ENCODE results near the gene SEC24B. TPM values are rescaled to one million over a fixed set of nuclear protein-coding genes. Genes with fewer than 3 reads are reported as not detected.

SEC24B gene
- total RNA-seq, 1 experiment from 2014 or later = 29.0 TPM

GRCh38 chr4:109408711-109409110 lies 24.9 kb upstream of the SEC24B start:
- Mint-ChIP-seq H3K36me3 (ENCODE audit: insufficient read depth, unreplicated experiment) (no peaks in the 10 kb centered on the region), H3K27ac (ENCODE audit: unreplicated experiment) (no peak overlapping the region), H3K27me3 (ENCODE audit: insufficient read depth, unreplicated experiment) (peaks cover 6% of the 10 kb centered on the region), H3K4me3 (ENCODE audit: unreplicated experiment) (no peak overlapping the region), H3K4me1 (ENCODE audit: low read depth, unreplicated experiment) (no peaks in the 10 kb centered on the region), H3K9me3 (ENCODE audit: unreplicated experiment) (no peaks in the 10 kb centered on the region)
- no peak overlapping the region for H3K4me3 ChIP-seq (ENCODE audit: low read depth, low read length)
- no peaks in the 10 kb centered on the region for H3K36me3 ChIP-seq (ENCODE audit: control insufficient read depth, insufficient read depth, low read length)
- CTCF ChIA-PET = no interaction called here
- TF ChIP-seq CTCF (IDR thresholded peaks at IDR 0.05; ENCODE audit: insufficient read depth in 1 of 2, low read depth in 1 of 2, low read length in 1 of 2, severe bottlenecking in 1 of 2, unreplicated experiment in 1 of 2) = no peak
- no peaks in the 10 kb centered on the region for H3K9me3 ChIP-seq
- no TSS peak for BruUV-seq (replicated peaks)
- intact Hi-C loops (cut with micrococcal nuclease; ENCODE audit: unreplicated experiment) = no loop called here
- POLR2A ChIA-PET = no interaction called here
- DNase-seq = no peak
- H3K4me1 ChIP-seq = no peaks in the 10 kb centered on the region
- no peaks in the 10 kb centered on the region for H3K27me3 ChIP-seq (replicated peaks; ENCODE audit: control insufficient read depth, insufficient read depth, low read length)

- POLR2A ChIA-PET = no interaction called here
- Histone ChIP-seq H3K4me3 (ENCODE audit: low read depth, low read length) (no peak overlapping the region), H3K36me3 (ENCODE audit: control insufficient read depth, insufficient read depth, low read length) (no peaks in the 10 kb centered on the region), H3K9me3 (no peaks in the 10 kb centered on the region), H3K4me1 (no peaks in the 10 kb centered on the region), H3K27me3 (replicated peaks; ENCODE audit: control insufficient read depth, insufficient read depth, low read length) (no peaks in the 10 kb centered on the region)
- CTCF ChIA-PET = no interaction called here
- Mint-ChIP-seq H3K4me3 (ENCODE audit: unreplicated experiment) (no peak overlapping the region), H3K27ac (ENCODE audit: unreplicated experiment) (no peak overlapping the region), H3K4me1 (ENCODE audit: low read depth, unreplicated experiment) (no peaks in the 10 kb centered on the region), H3K36me3 (ENCODE audit: insufficient read depth, unreplicated experiment) (no peaks in the 10 kb centered on the region), H3K27me3 (ENCODE audit: insufficient read depth, unreplicated experiment) (peaks cover 5% of the 10 kb centered on the region), H3K9me3 (ENCODE audit: unreplicated experiment) (no peaks in the 10 kb centered on the region)
- DNase-seq = no peak
- no peak for TF ChIP-seq CTCF (IDR thresholded peaks at IDR 0.05; ENCODE audit: insufficient read depth in 1 of 2, low read depth in 1 of 2, low read length in 1 of 2, severe bottlenecking in 1 of 2, unreplicated experiment in 1 of 2)
- no TSS peak for BruUV-seq (replicated peaks)
- intact Hi-C loops (cut with micrococcal nuclease; ENCODE audit: unreplicated experiment) = no loop called here
Measured at GRCh38 chr4:109410226-109410625, 23.4 kb upstream of the SEC24B start.

- intact Hi-C loops (cut with micrococcal nuclease; ENCODE audit: unreplicated experiment) = no loop called here
- no peak for TF ChIP-seq CTCF (IDR thresholded peaks at IDR 0.05; ENCODE audit: insufficient read depth in 1 of 2, low read depth in 1 of 2, low read length in 1 of 2, severe bottlenecking in 1 of 2, unreplicated experiment in 1 of 2)
- BruUV-seq (replicated peaks) = no TSS peak
- Histone ChIP-seq H3K36me3 (ENCODE audit: control insufficient read depth, insufficient read depth, low read length) (no peaks in the 10 kb centered on the region), H3K4me1 (no peaks in the 10 kb centered on the region), H3K9me3 (no peaks in the 10 kb centered on the region), H3K4me3 (ENCODE audit: low read depth, low read length) (no peak overlapping the region), H3K27me3 (replicated peaks; ENCODE audit: control insufficient read depth, insufficient read depth, low read length) (no peaks in the 10 kb centered on the region)
- H3K4me1 Mint-ChIP-seq (ENCODE audit: low read depth, unreplicated experiment) = no peaks in the 10 kb centered on the region
- H3K27me3 Mint-ChIP-seq (ENCODE audit: insufficient read depth, unreplicated experiment) = peaks cover 5% of the 10 kb centered on the region
- no peaks in the 10 kb centered on the region for H3K9me3 Mint-ChIP-seq (ENCODE audit: unreplicated experiment)
- no peak overlapping the region for H3K4me3 Mint-ChIP-seq (ENCODE audit: unreplicated experiment)
- no peaks in the 10 kb centered on the region for H3K36me3 Mint-ChIP-seq (ENCODE audit: insufficient read depth, unreplicated experiment)
- POLR2A ChIA-PET = no interaction called here
- H3K27ac Mint-ChIP-seq (ENCODE audit: unreplicated experiment) = no peak overlapping the region
- CTCF ChIA-PET = no interaction called here
- DNase-seq = no peak
Measured at GRCh38 chr4:109410776-109411175, 22.8 kb upstream of the SEC24B start.
